ENCODE measurements around the gene TMEM47. TPM values are rescaled to one million over a fixed set of nuclear protein-coding genes. Genes with fewer than 3 reads are reported as not detected.

Gene TMEM47
- total and polyA plus RNA-seq, 2 of the 8 experiments (the other 6 are each of a cell fraction or from before 2014, with no cell fraction given), result 24.8 to 28.5 TPM

- Histone ChIP-seq H2BK120ac (replicated peaks; ENCODE audit: low read depth, low read length) (no peak overlapping the region), H4K20me1 (replicated peaks in 1 of 2; ENCODE audit: control insufficient read depth in 1 of 2, insufficient read depth in 2 of 2, low read length in 2 of 2) (no peaks in the 10 kb centered on the region), H3K27ac (ENCODE audit: low read depth, low read length) (no peak overlapping the region), H2BK15ac (ENCODE audit: low read length) (no peak overlapping the region), H3K79me1 (ENCODE audit: low read depth, low read length) (no peaks in the 10 kb centered on the region), H3K56ac (replicated peaks; ENCODE audit: insufficient read length, low read depth, low read length) (no peak overlapping the region), H3K36me3 (ENCODE audit: control insufficient read depth in 2 of 4, insufficient read depth in 4 of 4, low read length in 3 of 4) (no peaks in the 10 kb centered on the region), H3K23me2 (ENCODE audit: low read depth, low read length) (peaks cover 2% of the 10 kb centered on the region), H3K18ac (ENCODE audit: extremely low read depth, low read length) (0 out of 2 replicates have a peak overlapping the region, but pooled peaks have one; percentile 32), H4K5ac (ENCODE audit: insufficient read length, low read depth, low read length) (no peak overlapping the region), H3K79me2 (ENCODE audit: control insufficient read depth in 1 of 2, insufficient read depth in 2 of 2, low read length in 2 of 2) (peaks cover 6 to 57% of the 10 kb centered on the region in 2 experiments; a peak in 3 of 4 replicates), H2BK12ac (ENCODE audit: low read depth, low read length) (no peak overlapping the region), H2AK5ac (ENCODE audit: low read depth, low read length) (no peak overlapping the region), H3K14ac (ENCODE audit: insufficient read length) (no peak overlapping the region), H3K4ac (replicated peaks; ENCODE audit: insufficient read length, low read depth, low read length) (no peak overlapping the region), H3K9ac (replicated peaks in 1 of 4; ENCODE audit: extremely low read depth in 1 of 4, low read depth in 3 of 4, low read length in 3 of 4) (peak overlapping the region in 3 of 4 experiments; percentile 43 to 79 (median 64); a peak in 5 of 7 replicates), H2BK5ac (ENCODE audit: low read depth, low read length) (no peak overlapping the region), H3K4me3 (ENCODE audit: extremely low read depth in 1 of 4, insufficient read depth in 2 of 4, low read depth in 3 of 4, low read length in 4 of 4) (peak overlapping the region; percentile 68 to 92 (median 83)), H3K4me1 (replicated peaks in 1 of 4; ENCODE audit: control insufficient read depth in 3 of 4, insufficient read depth in 4 of 4, low read length in 3 of 4) (peaks cover 0 to 13% (median 0%) of the 10 kb centered on the region in 4 experiments; a peak in 3 of 7 replicates), H4K91ac (replicated peaks; ENCODE audit: insufficient read length, low read length) (no peak overlapping the region), H4K8ac (ENCODE audit: extremely low read depth, insufficient read depth, low read length) (no peak overlapping the region), H3K27me3 (replicated peaks in 1 of 4; ENCODE audit: control insufficient read depth in 3 of 4, extremely low read depth in 1 of 4, insufficient read depth in 3 of 4, low read length in 3 of 4) (no peaks in the 10 kb centered on the region), H3K9me3 (ENCODE audit: insufficient read depth in 2 of 2, low read depth in 1 of 2, low read length in 1 of 2) (no peaks in the 10 kb centered on the region), H3K23ac (ENCODE audit: insufficient read length) (no peak overlapping the region), H3K4me2 (ENCODE audit: insufficient read depth in 1 of 2, low read depth in 2 of 2, low read length in 2 of 2) (peak overlapping the region; percentile 76 to 82), H2AFZ (ENCODE audit: low read length) (no peak overlapping the region), H2BK20ac (ENCODE audit: low read length) (no peak overlapping the region)
- TF ChIP-seq ATF3 (IDR thresholded peaks at IDR 0.05; ENCODE audit: insufficient read depth, low read depth, low read length), result no peak
- no peak for TF ChIP-seq MAX (IDR thresholded peaks at IDR 0.05)
- TF ChIP-seq SAP30 (IDR thresholded peaks at IDR 0.05; ENCODE audit: insufficient read depth, insufficient replicate concordance, low read length), result peak; percentile 17
- TF ChIP-seq TBP (IDR thresholded peaks at IDR 0.05; ENCODE audit: low read depth, low read length), result peak; percentile 13; the same call in 1 of the 2 replicates
- TF ChIP-seq POLR2A (IDR thresholded peaks at IDR 0.05; ENCODE audit: control extremely low read depth in 1 of 2, low read depth in 2 of 2, low read length in 2 of 2), result 0 out of 3 replicates have a peak, but pooled peaks of 1 of the 2 experiments have one; percentile 5
- TF ChIP-seq SIN3A (conservative IDR thresholded peaks at IDR 0.05 in 1 of 2, IDR thresholded peaks at IDR 0.05 in 1 of 2; ENCODE audit: low read depth in 1 of 2, low read length in 2 of 2), result 0 out of 4 replicates have a peak, but pooled peaks of 1 of the 2 experiments have one; percentile 8
- FAIRE-seq, result no peak
- 0% methylated on average over 21 of the region's 25 CpGs; no CpG with 5 or more reads in 1 of the 2 experiments for WGBS, 2 experiments (ENCODE audit: extremely low coverage in 1 of 2, insufficient coverage in 1 of 2, insufficient read length in 1 of 2, insufficient replicate concordance in 2 of 2, low coverage in 1 of 2, low lambda C conversion rate in 2 of 2, missing lambda C conversion rate in 1 of 2)
- ChIA-PET CTCF (ENCODE audit: partially characterized antibody) (interaction anchor here (1.5 kb wide), 1 partner anchor 263 kb away, joined by 3 read pairs; no protein-coding TSS in a partner anchor), POLR2A (ENCODE audit: partially characterized antibody) (interaction anchor here (0.7 kb wide), 1 partner anchor 158 kb away, joined by 3 read pairs; no protein-coding TSS in a partner anchor)
- no peak for DNase-seq (ENCODE audit: low read depth in 1 of 2, low spot score in 2 of 2)
Measured at GRCh38 chrX:34655501-34656455, 1.3 kb downstream of the TMEM47 start.

Measured in H1 (cell line).